Gastrocnemius medialis (tissue), 4 donors: ENCODE measurements around the gene LPCAT2.

ENCODE experiments used
- POLR2A ChIP-seq, 2 donors: fragments of 450-650 bp; IDR thresholded peaks; one replicate each; pipeline ENCODE4 v1.6.1; 2017; ENCODE audit warnings: antibody characterized with exemption in 2 of 2, mild to moderate bottlenecking in 2 of 2, moderate library complexity in 2 of 2
- TF ChIP-seq, protein P1 (sequence below), 5 experiments: fragments of 450-650 bp in 3 of 5; fragments of 200-600 bp in 2 of 5; sonication (generic) in 2 of 5; IDR thresholded peaks in 4 of 5; conservative IDR thresholded peaks in 1 of 5; 1 replicate in 4 of 5; 2 replicates in 1 of 5; pipeline ENCODE4 v1.5.1; 2016 to 2019; ENCODE audit warnings: antibody characterized with exemption in 5 of 5, mild to moderate bottlenecking in 3 of 5, moderate library complexity in 3 of 5

DNA sequence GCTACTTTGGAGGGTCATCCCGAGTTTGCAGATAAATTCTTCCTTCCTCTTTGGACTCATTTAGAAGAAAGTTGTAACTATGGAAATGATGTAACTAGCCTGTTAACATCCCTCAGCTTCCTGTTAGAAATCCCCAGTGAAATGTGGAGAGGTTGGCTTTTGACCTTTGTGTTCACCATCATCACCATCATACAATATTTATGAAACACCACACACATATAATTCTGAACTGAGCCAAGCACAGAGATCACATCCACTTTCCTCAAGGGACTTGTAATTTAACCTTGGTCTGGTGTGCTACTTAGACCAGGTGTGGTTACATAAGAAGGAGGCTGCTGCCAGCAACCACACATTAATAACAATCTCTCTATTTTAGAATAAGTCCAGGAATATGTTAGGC is 60.2 kb downstream of the LPCAT2 start:
- TF ChIP-seq, protein P1, sequence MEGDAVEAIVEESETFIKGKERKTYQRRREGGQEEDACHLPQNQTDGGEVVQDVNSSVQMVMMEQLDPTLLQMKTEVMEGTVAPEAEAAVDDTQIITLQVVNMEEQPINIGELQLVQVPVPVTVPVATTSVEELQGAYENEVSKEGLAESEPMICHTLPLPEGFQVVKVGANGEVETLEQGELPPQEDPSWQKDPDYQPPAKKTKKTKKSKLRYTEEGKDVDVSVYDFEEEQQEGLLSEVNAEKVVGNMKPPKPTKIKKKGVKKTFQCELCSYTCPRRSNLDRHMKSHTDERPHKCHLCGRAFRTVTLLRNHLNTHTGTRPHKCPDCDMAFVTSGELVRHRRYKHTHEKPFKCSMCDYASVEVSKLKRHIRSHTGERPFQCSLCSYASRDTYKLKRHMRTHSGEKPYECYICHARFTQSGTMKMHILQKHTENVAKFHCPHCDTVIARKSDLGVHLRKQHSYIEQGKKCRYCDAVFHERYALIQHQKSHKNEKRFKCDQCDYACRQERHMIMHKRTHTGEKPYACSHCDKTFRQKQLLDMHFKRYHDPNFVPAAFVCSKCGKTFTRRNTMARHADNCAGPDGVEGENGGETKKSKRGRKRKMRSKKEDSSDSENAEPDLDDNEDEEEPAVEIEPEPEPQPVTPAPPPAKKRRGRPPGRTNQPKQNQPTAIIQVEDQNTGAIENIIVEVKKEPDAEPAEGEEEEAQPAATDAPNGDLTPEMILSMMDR (IDR thresholded peaks at IDR 0.05 in 4 of 5, conservative IDR thresholded peaks at IDR 0.05 in 1 of 5): no peak
- TF ChIP-seq POLR2A (IDR thresholded peaks at IDR 0.05): no peak
